Fibroblast of skin of right quadriceps (primary cell): ENCODE data around the gene NDUFS5.
"Not testable (repeated sequence)": the region's sequence is repeated elsewhere in the genome, so short reads cannot be mapped to it uniquely, and the experiment has no call there.

ENCODE experiments used
- DNase-seq: peaks from one replicate; pipeline ENCODE4 v3.0.0-alpha.2; 2013

The NDUFS5 gene

DNA sequence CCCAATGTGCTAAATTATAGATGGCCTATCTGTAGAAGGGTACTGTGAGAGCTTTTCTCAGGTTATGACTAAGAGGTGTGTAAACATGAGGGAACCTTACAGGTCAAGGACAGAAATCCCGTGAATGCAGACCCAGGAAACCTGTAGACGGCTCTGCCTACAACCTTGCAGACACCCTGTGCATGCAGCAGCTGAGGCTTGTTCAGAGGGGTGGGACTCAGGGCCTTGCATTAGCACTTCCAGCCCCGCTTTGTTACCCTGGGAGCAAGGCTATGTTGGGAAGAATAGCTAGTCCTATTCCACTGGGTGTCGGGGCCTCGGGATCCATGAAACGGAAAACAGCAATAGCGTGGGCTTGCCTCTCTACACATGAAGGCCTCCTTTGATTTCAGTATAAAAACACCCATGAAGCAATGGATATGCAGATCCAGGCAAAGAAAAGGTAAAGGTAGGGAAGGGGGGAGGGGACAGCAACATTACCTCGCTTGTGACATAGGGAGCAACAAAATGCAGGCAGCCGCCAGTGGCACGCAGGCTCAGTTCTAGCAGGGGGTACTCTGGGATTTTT lies 9.5 kb upstream of the NDUFS5 start:
- no peak for DNase-seq

DNA sequence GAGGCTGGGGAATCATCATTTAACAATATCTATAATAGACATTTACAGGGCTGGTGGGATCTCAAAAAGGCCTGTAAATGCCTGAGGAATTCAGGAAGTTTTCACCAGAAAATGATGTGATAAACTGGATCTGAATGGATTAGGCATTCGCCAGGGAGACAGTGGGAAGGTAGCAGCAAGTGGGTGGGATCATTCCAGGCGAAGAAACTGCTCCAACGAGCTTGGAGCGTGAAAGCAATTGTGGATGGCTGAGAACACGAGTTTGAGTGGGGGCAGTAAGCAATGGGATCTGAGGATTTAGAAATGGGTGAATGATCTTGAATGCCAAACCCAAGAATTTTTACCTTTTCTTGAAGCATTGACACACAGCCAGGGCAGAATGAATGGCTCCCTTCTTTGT lies 8.9 kb upstream of the NDUFS5 start:
- DNase-seq = no peak

DNA sequence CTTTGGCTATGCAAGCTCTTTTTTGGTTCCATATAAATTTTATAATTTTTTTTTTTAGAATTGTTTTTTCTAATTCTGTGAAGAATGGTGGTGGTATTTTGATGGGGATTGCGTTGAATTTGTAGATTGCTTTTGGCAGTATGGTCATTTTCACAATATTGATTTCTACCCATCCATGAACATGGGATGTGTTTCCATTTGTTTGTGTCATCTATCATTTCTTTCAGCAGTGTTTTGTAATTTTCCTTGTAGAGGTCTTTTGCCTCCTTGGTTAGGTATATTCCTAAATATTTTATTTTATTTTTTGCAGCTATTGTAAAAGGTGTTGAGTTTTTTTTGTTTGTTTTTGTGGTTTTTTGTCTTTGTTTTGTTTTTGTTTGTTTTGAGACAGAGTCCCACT lies 5.7 kb upstream of the NDUFS5 start:
- not testable (repeated sequence) for DNase-seq

DNA sequence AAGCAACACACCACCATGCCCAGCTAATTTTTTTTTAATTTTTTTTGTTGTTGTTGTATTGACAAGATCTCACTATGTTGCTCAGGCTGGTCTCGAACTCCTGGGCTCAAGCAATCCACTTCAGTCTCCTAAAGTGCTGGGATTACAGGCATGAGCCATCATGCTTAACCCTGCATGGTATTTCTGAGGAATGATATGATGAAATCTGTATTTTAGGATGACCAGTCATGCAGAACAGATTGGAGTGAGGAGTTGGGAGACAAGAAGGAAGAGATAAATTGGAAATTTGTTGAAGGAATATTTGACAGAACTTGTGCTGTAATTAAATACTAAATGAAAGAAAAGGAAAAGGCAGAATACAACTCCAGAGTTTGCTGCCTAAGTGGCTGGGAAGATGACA lies 4.7 kb upstream of the NDUFS5 start:
- no peak for DNase-seq

DNA sequence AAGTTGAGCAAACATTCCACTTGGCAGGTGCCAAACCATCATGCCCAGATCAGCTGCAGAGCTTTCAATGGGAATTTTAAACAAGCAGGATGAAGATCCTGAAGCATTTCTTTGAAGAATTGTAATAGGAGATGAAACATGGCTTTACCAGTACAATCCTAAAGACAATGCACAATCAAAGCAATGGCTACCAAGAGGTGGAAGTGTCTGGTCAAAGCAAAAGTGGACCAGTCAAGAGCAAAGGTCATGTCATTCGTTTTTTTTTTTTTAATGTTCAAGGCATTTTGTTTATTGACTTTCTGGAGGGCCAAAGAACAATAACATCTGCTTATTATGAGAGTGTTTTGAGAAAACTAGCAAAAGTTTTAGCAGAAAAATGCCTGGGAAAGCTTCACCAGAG lies 3.0 kb upstream of the NDUFS5 start:
- DNase-seq = no peak

DNA sequence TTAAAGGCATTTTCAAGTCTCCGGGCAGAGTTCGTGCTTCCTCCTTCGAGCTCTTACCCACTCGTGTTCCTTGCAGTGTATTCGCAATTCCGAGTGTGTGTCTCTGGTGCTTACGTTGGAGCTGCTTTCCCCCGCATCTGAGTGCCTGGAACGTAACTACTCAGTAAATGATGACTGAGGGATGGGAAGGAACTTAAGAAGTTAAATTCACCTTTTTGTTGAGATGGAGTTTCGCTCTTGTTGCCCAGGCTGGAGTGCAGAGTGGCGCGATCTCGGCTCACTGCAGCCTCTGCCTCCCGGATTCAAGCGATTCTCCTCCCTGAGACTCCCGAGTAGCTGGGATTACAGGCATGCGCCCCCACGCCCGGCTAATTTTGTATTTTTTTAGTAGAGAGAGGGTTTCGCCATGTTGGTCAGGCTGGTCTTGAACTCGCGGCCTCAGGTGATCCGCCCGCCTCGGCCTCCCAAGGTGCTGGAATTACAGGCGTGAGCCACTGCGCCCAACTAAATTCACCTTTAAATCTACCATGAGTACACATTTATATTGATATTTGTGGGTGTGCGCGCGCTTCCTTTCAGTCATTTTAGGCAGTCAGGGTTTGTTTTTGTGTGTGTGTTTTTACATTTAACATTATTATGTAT lies 837 bp downstream of the NDUFS5 start:
- DNase-seq = no peak

DNA sequence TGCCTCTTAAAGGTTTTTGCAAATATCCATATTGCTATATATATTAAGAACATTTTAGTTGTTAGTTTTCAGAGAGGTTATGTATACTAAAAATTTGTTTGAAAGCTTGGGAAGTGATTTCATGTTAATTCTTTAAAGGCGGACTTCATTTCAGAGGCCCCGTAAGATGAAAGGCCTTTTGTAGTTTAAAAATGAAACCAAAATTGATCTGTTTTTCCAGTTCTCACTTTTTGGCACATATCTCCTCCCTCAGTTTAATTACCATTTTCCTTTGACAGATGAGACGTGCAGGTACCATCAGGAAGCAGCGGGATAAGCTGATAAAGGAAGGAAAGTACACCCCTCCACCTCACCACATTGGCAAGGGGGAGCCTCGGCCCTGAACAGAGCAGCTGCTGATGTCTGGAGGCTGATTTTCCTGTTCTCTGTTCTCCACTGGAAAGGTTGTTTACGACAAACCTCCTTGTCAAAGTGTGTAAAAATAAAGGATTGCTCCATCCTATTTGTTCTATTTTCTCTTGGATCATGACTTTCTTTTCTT lies 8.0 kb downstream of the NDUFS5 start:
- no peak for DNase-seq

DNA sequence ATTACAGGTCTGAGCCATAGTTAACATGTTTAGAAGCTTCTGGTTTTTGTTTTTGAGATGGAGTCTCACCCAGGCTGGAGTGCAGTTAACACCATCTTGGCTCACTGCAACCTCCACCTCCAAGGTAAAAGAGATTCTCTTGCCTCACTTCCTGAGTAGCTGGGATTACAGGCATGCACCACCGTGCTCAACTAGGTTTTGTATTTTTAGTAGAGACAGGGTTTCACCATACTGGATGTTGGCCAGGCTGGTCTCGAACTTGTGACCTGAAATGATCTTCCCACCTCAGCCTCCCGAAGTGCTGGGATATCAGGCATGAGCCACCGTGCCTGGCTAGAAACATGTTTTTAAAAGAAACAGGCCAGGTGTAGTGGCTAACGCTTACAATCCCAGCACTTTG lies 10.5 kb downstream of the NDUFS5 start:
- DNase-seq = no peak

DNA sequence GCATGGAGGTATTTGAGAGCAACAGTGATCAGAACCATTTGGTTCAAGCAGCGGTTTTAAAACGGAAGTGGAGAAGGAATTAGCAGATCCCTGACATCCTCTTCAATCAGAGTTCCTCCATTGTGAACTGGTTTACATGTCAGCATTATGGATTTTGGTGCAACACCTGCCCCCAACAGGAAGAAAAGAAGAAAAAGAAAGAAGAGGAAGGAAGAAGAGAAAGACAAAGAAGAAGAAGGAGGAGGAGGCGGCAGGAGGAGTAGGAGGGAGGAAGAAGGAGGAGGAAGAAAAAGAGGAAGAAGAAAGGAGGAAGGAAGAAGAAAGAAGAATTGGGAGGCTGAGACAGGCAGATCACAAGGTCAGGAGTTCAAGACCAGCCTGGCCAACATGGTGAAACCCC lies 17.4 kb downstream of the NDUFS5 start:
- DNase-seq = no peak

DNA sequence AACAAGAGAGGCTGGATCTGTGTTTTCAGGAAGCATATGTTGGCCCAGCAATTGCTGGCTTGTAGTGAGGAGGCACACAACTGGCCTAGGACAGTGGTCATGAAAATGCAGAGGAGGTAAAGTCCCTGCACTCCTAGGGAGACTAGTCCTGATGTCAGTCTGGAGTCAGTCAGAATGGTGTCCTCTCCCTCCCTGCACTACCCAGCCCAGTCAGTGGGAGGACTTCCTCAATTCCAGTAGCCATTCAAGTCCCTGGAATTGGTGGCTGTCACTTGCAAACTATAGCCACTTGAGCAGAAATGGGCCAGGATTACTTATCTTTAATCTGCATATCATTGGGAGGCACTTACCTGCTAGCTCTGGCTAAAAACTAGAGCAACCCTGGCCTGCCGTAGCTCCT lies 18.6 kb downstream of the NDUFS5 start:
- DNase-seq = no peak

DNA sequence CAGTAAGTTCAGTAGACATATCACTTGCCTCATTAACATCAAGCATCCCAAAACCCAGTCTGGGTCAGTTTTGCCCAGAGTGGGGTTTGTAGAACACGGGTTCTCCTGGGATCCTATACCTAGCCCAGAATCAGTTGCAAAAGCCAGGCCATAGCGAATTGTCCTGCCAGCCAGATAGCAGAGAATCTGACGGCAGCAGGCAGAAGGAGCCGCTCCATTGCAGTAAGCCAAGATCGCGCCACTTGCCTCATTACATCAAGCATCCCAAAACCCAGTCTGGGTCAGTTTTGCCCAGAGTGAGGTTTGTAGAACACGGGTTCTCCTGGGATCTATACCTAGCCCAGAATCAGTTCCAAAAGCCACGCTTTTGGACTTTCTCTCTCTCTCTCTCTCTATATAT lies 19.1 kb downstream of the NDUFS5 start:
- DNase-seq = no peak

DNA sequence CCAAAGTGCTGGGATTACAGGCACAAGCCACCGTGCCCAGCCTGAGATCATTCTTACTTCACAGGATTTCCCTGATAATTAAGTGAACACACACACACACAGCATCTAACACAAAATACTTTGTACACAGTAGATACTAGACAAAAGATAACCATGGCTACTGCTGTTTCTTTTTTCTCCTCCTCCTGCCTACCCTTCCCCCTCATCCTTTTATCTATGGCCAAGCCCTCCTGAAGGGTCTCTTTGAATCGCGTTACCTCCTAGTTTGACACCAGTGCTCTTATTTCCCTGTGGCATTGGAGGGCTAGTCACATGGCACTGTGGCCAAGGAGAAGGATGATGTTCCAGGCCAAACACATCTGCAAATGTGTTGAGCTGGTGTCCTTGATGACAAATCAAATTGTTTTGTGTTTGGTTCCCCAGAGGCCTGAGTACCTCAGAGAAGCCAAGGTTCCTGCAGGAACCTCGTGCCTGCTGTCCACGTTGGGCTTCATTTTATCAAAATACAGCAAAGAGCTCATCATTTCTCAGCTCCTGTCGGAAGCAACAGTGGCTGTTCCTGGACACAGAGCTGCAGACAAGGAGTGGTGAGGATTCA lies 20.6 kb downstream of the NDUFS5 start:
- no peak for DNase-seq

DNA sequence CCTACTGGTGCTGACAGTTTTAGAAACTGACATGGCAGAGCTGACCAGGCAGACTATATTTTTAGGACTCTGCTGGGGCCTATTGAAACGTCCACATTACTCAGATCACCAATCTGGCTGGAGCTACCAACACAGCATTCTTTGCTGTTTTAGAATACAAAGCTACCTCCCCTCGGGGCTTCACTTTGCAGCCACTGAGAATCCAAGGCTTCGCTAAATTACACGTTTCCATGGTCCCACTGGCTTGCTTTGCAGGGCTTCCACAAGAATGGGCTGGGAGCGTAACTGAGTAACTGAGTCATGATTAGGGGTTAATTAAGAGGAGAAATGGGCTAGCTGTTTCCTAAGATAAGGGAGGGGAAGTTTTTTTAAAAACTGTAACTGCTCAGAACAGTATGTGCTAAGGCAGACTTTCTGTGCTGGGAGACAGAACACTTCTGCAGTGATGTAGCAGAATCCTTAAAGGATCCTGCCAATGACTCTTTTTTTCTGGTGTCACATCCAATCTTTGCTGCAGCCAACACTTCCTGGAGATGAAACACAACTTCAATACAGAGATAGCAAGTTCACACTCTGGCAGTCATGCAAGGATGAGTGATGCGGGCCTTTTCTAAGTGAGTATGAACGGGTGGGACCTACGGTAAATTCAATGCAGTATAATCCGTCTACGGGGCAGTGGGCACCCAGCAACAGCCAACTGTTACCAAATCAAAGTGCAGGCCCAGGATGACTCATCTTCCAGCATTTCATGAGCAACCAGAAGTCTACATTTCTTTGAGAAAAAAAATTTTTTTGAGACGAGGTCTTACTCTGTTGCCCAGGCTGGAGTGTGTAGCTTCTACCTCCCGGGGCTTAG lies 21.5 kb downstream of the NDUFS5 start:
- peak; percentile 85 for DNase-seq

DNA sequence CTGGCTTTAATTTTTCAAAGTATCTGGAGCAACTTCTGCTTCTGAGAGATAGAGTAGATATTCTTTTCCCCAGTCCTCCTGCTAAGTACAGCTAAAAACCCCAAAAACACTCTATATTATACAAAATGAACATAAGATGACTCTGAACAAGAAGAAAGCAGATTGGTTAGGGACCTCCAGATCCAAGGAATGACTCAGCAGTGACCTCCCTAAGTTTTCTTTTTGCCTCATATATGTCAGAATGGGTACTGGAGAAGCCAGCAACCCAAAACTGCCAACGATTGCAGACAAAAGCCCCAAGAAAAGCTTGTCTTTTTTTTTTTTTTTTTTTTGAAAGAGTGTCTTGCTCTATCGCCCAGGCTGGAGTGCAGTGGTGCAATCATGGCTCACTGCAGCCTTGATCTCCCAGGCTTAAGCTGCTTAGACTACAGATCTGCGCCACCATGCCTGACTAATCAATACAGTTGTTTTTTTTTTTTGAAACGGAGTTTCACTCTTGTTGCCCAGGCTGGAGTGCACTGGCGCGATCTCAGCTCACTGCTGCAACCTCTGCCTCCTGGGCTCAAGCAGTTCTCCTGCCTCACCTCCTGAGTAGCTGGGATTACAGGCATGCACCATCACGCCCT lies 22.7 kb downstream of the NDUFS5 start:
- DNase-seq = no peak

DNA sequence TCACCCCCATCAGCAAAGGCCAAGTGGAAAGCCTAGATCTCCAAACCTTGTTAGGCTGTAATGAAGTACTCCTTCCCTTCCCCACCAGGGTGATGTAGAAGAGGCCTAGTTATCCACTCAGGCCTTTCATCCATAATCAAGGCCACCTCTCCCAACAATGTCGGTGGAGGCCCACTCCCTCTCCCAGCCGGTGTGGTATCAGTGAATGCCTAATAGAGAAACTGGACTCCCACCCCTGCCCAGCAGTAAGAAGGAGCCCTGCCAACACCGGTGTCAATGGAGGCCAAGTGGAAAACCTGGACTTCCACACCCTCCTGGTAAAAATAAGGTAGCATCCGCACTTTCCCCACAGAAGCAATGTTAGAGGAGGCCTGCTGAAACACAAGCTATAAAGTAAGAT lies 23.9 kb downstream of the NDUFS5 start:
- DNase-seq = no peak

DNA sequence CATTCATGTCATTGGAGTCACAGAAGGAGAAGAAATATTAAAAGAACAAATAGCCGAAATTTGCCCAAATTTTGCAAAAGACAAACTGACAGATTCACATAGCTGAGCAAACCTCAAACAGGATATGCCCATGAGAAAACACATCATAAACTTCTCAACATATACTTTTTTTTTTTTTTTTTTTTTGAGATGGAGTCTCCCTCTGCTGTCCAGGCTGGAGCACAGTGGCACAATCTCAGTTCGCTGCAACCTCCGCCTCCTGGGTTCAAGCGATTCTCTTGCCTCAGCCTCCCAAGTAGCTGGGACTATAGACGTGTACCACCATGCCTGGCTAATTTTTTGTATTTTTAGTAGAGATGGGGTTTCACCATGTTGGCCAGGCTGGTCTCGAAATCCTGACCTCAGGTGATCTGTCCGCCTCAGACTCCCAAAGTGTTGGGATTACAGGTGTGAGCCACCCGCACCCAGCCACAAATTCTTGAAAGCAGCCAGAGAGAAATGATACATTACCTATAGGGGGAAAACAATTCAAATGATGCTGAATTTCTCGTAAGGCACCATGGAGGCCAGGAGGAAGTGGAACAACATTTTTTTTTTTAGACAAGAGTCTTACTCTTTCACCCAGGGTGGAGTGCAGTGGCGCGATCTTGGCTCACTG lies 25.2 kb downstream of the NDUFS5 start:
- DNase-seq = not testable (repeated sequence)

DNA sequence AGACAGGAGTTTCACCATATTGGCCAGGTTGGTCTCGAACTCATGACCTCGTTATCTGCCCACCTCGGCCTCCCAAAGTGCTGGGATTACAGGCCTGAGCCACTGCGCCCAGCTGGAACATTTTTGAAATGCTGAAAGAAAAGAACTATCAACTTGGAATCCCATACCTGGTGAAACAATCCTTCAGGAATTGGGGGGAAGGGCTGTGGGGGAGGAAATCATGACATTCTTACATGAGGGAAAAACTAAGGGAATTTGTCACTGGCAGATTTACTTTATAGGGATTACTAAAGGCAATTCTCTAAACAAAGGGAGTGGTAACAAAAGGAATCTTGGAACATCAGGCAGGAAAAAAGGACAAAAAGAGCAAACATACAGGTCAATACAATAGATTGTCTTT lies 25.8 kb downstream of the NDUFS5 start:
- DNase-seq = no peak

DNA sequence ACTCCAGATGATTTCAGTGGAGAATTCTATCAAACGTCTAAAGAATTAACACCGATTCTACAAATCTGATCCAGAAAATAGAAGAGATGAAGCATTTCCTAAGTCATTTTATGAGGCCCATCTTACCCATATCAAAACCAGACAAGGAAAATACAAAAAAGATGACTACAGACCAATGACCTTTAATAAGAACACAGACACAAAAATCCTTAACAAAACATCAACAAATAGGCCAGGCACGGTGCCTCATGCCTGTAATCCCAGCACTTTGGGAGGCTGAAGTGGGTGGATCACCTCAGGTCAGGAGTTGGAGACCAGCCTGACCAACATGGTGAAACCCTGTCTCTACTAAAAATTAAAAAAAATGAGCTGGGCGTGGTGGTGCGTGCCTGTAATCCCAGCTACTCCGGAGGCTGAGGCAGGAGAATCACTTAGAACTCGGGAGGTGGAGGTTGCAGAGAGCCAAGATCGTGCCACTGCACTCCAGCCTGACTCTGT lies 29.1 kb downstream of the NDUFS5 start:
- DNase-seq = not testable (repeated sequence)

DNA sequence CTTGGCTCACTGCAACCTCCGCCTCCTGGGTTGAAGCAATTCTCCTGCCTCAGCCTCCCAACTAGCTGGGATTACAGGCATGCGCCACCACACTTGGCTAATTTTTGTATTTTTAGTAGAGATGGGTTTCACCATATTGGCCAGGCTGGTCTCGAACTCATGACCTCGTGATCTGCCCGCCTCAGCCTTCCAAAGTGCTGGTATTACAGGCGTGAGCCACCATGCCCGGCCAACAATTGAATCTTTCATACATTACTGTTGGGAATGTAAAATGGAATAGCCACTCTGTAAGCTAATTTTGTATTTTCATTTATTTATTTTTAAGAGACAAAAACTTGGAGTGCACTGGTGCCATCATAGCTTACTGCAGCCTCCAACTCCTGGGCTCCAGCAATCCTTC lies 35.4 kb downstream of the NDUFS5 start:
- not testable (repeated sequence) for DNase-seq

DNA sequence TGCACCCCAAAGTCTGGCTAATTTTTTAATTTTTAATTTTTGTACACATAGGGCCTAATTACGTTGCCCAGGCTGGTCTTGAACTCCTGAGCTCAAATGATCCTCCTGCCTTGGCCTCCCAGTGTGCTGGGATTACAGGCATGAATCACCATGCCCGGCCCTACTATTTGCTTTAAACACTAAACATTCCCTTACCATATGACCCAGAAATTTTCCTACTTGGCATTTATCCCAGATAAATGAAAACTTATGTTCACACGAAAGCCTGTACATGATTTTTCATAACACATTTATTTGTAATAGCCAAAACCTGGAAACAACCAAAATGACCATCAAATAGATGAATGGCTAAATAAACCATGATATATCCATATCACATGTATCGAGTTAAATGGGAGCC lies 35.8 kb downstream of the NDUFS5 start:
- DNase-seq = peak; percentile 58

DNA sequence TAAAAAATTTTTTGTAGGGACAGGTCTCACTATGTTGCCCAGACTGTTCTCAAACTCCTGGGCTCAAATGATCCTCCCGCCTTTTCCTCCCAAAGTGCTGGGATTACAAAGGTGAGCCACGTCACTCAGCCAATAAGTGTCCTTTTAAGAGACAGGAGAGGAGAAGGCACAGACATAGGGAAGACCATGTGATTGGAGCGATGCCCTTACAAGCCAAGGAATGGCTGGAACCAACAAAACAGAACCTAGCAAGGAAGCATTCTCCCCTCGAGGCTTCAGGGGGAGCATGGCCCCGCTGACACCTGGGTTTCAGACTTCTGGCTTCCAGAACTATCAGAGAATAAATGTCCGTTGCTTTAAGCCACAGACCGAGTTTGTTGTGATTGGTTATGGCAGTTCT lies 37.0 kb downstream of the NDUFS5 start:
- no peak for DNase-seq

DNA sequence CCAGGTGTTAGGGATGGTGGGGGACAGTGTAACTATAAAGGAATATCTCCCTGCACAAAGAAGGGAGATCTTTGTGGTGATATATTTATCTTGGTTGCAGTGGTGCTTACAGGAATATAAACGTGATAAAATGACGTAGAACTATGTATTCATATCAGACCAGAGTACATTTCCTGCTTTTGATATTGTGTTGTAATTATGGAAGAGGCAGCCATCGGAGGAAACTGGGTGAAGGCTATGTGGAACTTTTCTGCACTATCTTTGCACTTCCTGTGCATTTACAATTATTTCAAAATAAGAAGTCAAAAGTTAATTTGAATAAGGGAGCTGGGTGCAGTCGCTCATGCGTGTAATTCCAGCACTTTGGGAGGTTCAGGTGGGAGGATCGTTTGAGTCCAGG lies 37.6 kb downstream of the NDUFS5 start:
- DNase-seq = no peak
